IPS-15b (cell line): Measurements from ENCODE around the gene TOP1.

Source experiments
- H3K27me3 ChIP-seq: one replicate; pipeline ENCODE4 v1.6.1; 2013; ENCODE audit warnings: low read length; ENCODE audit not compliant: control insufficient read depth, insufficient read depth
- H3K36me3 ChIP-seq: one replicate; pipeline ENCODE4 v1.6.1; 2013; ENCODE audit warnings: low read length; ENCODE audit not compliant: control insufficient read depth, insufficient read depth
- H3K4me1 ChIP-seq: one replicate; pipeline ENCODE4 v1.6.1; 2013; ENCODE audit warnings: mild to moderate bottlenecking, low read length; ENCODE audit not compliant: control insufficient read depth, insufficient read depth
- H3K4me3 ChIP-seq: one replicate; pipeline ENCODE4 v1.5.1; 2013; ENCODE audit warnings: low read depth, low read length
- H3K9ac ChIP-seq: one replicate; pipeline ENCODE4 v1.6.1; 2013; ENCODE audit warnings: low read depth, mild to moderate bottlenecking, low read length
- H3K9me3 ChIP-seq: one replicate; pipeline ENCODE4 v1.6.1; 2013; ENCODE audit warnings: mild to moderate bottlenecking, low read length; ENCODE audit not compliant: control insufficient read depth, insufficient read depth

Gene TOP1

DNA sequence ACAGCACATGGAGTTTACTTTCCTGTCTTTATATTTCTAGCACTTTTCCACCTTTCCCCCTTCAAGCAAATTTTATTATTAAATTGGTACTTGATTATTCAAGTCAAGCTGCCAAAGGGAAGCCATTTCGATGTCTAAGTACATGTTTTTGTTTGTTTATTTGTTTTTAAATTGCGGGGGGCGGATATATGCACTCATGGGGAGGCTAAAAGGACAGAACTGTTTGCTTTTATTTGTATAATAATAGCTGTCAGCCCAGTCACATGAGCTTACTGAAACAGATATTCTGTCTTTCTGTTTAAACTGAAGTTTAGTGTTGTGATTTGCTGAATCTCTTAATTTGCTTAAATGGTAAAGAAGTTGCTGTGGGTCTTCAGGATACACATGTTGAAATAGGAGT, 59.2 kb downstream of the TOP1 start:
- H3K9ac ChIP-seq = no peak overlapping the region
- H3K4me3 ChIP-seq = no peak overlapping the region
- H3K36me3 ChIP-seq = no peaks in the 10 kb centered on the region
- no peaks in the 10 kb centered on the region for H3K9me3 ChIP-seq
- no peaks in the 10 kb centered on the region for H3K27me3 ChIP-seq
- H3K4me1 ChIP-seq = no peaks in the 10 kb centered on the region

DNA sequence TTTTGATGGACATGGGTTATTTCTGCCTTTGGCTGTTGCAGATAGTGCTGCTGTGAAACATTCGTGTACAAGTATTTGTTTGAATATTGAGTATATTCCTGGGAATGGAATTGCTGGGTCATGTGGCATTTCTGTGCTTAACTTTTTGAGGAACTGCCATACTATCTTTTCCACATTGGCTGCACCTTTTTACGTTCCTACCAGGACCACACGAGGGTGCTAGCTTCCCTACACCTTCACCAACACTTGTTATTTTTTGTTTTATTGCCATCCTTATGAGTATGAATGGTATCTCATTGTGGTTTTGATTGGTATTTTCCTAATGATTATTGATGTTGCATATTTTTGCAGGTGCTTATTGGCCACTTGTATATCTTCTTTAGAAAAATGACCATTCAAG, 60.9 kb downstream of the TOP1 start:
- H3K9ac ChIP-seq = no peak overlapping the region
- H3K36me3 ChIP-seq = peaks cover 3% of the 10 kb centered on the region
- H3K27me3 ChIP-seq = no peaks in the 10 kb centered on the region
- no peak overlapping the region for H3K4me3 ChIP-seq
- no peaks in the 10 kb centered on the region for H3K4me1 ChIP-seq
- H3K9me3 ChIP-seq = no peaks in the 10 kb centered on the region

DNA sequence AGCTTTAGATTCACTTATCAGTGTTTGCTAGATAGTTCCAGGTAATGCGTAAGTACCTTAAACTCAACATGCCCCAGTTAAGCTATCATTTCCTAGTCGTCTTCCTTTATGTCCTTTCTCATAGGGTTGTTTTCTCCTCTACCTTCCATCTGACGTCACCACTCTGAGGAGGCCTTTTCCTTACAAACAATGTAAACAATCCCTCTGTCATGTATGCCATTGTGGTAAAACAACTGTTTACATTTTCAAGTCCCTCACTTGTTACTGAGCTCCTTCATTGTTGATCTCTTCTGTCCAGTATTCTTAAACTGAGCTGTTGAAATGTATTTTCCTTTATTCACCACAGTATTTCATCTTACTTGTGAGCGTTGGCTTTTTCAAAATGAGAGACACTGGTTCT, 63.3 kb downstream of the TOP1 start:
- no peaks in the 10 kb centered on the region for H3K27me3 ChIP-seq
- H3K9ac ChIP-seq = no peak overlapping the region
- H3K4me1 ChIP-seq = no peaks in the 10 kb centered on the region
- H3K36me3 ChIP-seq = peaks cover 7% of the 10 kb centered on the region
- no peaks in the 10 kb centered on the region for H3K9me3 ChIP-seq
- no peak overlapping the region for H3K4me3 ChIP-seq

DNA sequence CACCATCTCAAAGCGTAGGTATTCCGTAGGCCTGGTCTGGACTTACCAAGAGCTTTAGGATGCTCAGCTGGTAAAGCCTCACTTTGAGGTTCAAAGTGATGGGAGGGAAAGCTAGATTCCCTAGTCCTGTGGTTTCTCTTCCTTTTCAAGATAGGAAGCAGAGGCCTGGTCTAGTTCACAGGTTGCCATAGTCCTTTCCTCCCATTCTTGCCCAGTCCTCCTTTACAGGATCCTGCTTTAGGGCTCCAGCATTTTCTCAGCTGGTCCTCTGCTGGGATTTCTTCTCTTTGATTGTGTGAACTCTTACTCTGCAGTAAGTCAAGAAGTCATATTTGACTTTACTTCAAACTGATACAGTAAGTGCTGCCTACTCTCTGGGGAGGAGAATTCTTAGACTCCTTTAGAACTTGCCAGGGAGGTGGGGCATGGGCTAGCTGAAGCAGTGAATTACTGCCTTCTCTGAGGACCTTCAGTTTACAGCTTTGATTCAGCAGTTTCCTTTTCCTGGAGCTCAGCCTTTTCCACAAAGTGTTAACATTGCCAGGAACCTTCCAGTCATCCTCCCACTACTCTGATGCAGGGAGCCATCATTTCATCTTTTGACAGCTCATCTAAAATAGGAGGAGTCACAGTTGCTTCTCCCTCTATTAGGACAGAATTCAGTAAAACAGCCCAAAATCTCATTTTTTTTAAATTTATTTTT, 65.9 kb downstream of the TOP1 start:
- Histone ChIP-seq H3K36me3 (peaks cover 15% of the 10 kb centered on the region), H3K27me3 (no peaks in the 10 kb centered on the region), H3K9ac (no peak overlapping the region), H3K4me3 (no peak overlapping the region), H3K9me3 (no peaks in the 10 kb centered on the region), H3K4me1 (no peaks in the 10 kb centered on the region)

DNA sequence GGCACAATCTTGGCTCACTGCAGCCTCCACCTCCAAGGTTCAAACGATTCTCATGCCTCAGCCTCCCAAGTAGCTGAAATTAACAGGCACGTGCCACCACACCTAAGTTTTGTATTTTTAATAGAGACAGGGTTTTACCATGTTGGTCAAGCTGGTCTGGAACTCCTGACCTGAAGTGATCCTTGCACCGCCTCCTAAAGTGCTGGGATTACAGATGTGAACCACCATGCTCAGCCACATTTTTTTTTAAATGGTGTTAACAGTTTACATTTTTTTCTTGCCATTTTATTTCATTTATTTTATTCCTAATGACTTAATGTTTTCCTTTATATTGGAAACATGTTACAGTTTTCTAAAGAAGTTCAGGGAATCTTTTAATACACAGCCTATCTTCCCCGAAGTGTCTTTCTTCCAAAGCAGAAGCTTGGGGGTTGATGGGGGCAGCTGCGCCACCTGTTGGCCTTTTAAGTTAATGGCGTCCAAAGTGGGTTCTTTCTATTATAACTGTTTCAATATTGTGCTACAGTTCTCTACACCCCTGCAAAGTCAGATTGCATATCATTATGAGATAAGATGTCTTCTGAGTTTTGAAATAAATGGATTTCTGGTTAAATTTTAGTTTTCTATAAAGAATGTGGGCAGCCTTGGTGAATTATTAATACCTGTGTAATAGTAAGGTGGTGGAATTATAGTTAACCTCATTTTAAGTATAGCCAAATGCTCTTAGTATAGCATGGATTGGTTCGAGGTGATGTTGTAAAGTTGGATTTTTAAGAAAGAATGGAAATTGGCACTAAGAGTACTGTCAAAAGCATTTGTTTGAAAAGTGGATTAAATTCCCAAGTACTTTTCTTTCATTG, 66.7 kb downstream of the TOP1 start:
- Histone ChIP-seq H3K27me3 (no peaks in the 10 kb centered on the region), H3K4me1 (no peaks in the 10 kb centered on the region), H3K9ac (no peak overlapping the region), H3K4me3 (no peak overlapping the region), H3K36me3 (peaks cover 16% of the 10 kb centered on the region), H3K9me3 (no peaks in the 10 kb centered on the region)

DNA sequence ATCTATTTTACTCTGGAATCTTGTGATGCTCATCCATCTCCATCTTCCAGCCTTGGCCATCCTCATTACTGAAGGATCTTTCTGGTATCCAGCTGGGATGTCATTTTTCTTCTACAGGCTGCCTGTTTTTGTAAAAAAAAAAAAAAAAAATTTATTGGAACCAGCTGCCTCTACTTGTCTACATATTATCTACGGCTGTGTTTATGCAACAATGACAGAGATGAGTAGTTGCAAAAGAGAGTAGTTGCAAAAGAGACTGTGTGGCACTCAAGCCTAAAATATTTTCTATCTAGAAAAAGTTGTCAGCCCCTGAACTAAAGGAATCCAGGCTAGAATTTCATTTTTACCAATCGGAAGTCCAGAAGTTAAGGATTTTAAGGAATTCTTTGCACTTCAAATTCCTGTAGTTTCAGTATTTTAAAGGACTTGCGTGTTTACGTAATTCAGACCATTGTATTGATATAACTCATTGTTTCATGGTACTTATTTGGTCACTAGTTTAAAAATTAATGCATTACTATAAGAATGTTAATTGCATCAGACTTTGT, 70.2 kb downstream of the TOP1 start:
- peaks cover 27% of the 10 kb centered on the region for H3K36me3 ChIP-seq

DNA sequence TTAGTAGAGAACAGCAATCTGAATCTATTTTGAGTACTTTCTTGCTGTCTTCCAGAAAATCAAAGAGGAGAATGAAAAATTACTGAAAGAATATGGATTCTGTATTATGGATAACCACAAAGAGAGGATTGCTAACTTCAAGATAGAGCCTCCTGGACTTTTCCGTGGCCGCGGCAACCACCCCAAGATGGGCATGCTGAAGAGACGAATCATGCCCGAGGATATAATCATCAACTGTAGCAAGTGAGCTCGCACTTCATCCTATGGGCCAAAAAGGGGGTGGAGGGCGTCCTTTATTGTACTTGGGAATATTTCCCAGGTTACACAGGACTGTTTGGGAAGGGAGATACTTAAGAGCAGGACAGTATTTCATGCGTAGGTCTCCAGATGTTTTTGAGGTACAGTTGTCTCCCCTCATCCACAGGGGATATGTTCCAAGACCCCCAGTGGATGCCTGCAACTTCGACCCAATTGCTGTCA, 71.4 kb downstream of the TOP1 start:
- Histone ChIP-seq H3K36me3 (peaks cover 26% of the 10 kb centered on the region), H3K9me3 (no peaks in the 10 kb centered on the region)

More for the DNA sequence above, 70.2 kb downstream of the TOP1 start:
- Histone ChIP-seq H3K9ac (no peak overlapping the region), H3K27me3 (no peaks in the 10 kb centered on the region), H3K9me3 (no peaks in the 10 kb centered on the region), H3K4me1 (no peaks in the 10 kb centered on the region), H3K4me3 (no peak overlapping the region)

DNA sequence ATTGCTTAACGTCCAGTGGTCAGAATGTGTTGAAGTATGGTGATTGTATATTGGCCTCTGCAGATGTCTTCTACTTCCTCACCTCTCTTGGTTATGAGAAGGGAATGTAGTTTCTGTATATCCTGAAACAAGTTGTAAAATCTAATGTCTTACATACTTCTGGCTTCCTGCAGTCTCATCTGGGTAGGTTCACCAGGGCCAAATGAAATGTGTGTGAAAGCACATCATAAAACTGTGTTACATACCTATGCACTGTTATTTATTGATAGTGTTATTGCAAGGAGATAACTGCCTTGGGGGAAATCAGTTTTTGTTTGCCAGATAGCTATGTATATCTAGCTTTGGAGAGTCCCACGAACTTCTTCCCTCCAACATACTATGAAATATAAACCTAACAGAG, 73.0 kb downstream of the TOP1 start:
- Histone ChIP-seq H3K9ac (no peak overlapping the region), H3K9me3 (no peaks in the 10 kb centered on the region), H3K36me3 (peaks cover 24% of the 10 kb centered on the region), H3K27me3 (no peaks in the 10 kb centered on the region), H3K4me3 (no peak overlapping the region), H3K4me1 (no peaks in the 10 kb centered on the region)

More for the DNA sequence above, 71.4 kb downstream of the TOP1 start:
- Histone ChIP-seq H3K4me3 (no peak overlapping the region), H3K4me1 (no peaks in the 10 kb centered on the region), H3K27me3 (no peaks in the 10 kb centered on the region), H3K9ac (no peak overlapping the region)

DNA sequence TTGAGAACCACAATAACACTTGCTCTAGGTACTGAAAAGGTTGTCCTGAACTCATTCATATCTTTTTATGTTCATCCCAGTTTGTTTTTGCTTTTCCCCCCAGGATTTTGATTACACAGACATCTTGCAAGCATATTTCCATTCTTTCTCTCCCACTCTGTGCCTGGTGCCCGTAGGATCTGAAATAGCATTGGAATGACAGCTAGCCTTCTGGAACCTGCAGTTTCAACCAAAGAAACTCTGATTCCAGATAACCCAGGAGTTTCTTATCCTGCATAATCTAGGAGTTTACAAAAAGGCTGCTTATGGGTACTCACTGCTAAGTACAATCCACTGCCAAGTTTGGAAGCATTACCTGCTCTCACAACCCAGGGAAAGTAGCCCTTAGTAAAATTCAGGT, 79.9 kb downstream of the TOP1 start:
- Histone ChIP-seq H3K27me3 (no peaks in the 10 kb centered on the region), H3K9me3 (no peaks in the 10 kb centered on the region), H3K4me3 (no peak overlapping the region), H3K36me3 (peaks cover 19% of the 10 kb centered on the region), H3K9ac (no peak overlapping the region), H3K4me1 (no peaks in the 10 kb centered on the region)

DNA sequence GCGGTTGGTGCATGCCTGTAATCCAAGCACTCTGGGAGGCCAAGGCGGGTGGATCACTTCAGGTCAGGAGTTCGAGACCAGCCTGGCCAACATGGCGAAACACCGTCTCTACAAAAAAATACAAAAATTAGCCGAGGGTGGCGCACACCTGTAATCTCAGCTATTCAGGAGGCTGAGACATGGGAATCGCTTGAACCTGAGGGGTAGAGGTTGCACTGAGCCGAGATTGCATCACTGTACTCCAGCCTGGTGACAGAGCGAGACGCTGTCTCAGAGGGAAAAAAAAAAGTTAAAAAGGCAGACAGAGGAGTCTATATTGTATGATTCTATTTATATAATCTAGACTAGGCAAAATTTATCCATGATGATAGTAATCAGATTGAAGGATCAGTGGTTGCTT, 81.4 kb downstream of the TOP1 start:
- H3K27me3 ChIP-seq = no peaks in the 10 kb centered on the region
- H3K4me1 ChIP-seq = no peaks in the 10 kb centered on the region
- H3K9ac ChIP-seq = no peak overlapping the region
- peaks cover 21% of the 10 kb centered on the region for H3K36me3 ChIP-seq
- no peak overlapping the region for H3K4me3 ChIP-seq
- no peaks in the 10 kb centered on the region for H3K9me3 ChIP-seq

DNA sequence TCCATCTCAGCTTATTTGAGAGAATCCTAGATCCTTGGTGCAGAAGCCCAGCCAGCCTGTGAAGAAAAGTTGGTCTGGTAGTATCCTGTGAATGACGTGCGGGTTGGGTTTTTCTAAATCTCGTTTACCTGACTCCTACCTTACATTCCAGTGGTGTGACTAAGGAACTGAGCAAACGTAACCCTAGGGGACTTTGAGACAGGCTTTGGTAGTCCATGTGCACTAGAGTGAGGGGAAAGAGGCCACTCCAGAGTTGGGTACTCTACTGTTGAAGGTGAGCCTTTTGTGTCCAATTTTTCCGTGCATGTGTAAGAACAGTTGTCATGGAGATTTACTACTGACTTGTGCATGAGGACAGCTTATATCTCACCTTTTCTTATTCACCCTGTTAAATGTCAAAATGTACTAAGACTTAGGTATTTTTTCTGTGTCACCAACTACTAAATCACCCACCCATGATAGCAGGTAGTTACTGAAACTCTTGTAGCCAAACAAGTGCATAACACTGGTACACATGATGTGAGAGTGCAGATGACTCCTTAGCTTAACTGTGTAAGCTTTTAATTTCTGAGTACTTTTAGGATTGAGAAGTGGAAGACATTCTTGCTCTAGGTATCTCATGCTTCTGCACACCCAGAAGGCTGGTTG, 82.4 kb downstream of the TOP1 start:
- Histone ChIP-seq H3K27me3 (no peaks in the 10 kb centered on the region), H3K4me3 (no peak overlapping the region), H3K9ac (no peak overlapping the region), H3K36me3 (peaks cover 29% of the 10 kb centered on the region), H3K4me1 (no peaks in the 10 kb centered on the region), H3K9me3 (no peaks in the 10 kb centered on the region)
